Neural cell (in vitro differentiated cells): ENCODE results near the gene SNTA1. TPM values are rescaled to one million over a fixed set of nuclear protein-coding genes. Genes with fewer than 3 reads are reported as not detected.

Experiments used
- H2AFZ ChIP-seq: fragments of 200-600, 300-800 bp; sonication (generic), shearing (Covaris generic); 2 replicates; pipeline ENCODE4 v1.6.0; 2014; ENCODE audit warnings: low read depth, mild to moderate bottlenecking, antibody characterized with exemption, low read length, moderate library complexity
- H3F3A ChIP-seq: fragments of 200-600 bp; shearing (Covaris generic); 2 replicates; pipeline ENCODE4 v1.6.1; 2016; ENCODE audit warnings: mild to moderate bottlenecking, moderate library complexity, mixed read lengths, antibody characterized with exemption, low read length; ENCODE audit not compliant: insufficient read depth, poor library complexity, severe bottlenecking
- H3K27ac ChIP-seq: fragments of 200-600, 300-800 bp; sonication (generic), shearing (Covaris generic); 2 replicates; pipeline ENCODE4 v1.5.1; 2014; ENCODE audit warnings: mild to moderate bottlenecking, low read length, moderate library complexity
- H3K27me3 ChIP-seq: fragments of 300-800, 200-600 bp; sonication (generic), shearing (Covaris generic); 2 replicates; pipeline ENCODE4 v1.6.0; 2014; ENCODE audit warnings: mild to moderate bottlenecking, low read depth, low read length, moderate library complexity; ENCODE audit not compliant: insufficient read depth
- H3K36me3 ChIP-seq: fragments of 300-800, 200-600 bp; sonication (generic), shearing (Covaris generic); 2 replicates; pipeline ENCODE4 v1.5.1; 2014; ENCODE audit warnings: mild to moderate bottlenecking, antibody characterized with exemption, low read length, moderate library complexity; ENCODE audit not compliant: insufficient read depth
- H3K4me2 ChIP-seq: fragments of 300-800, 200-600 bp; sonication (generic), shearing (Covaris generic); 2 replicates; pipeline ENCODE4 v1.6.0; 2014; ENCODE audit warnings: mild to moderate bottlenecking, low read length
- H3K4me3 ChIP-seq: fragments of 300-800, 200-600 bp; sonication (generic), shearing (Covaris generic); 2 replicates; pipeline ENCODE4 v1.5.1; 2014; ENCODE audit warnings: mild to moderate bottlenecking, low read length, moderate library complexity
- H3K79me2 ChIP-seq: fragments of 200-600 bp; shearing (Covaris generic); replicated peaks from 2 replicates; pipeline ENCODE4 v1.6.0; 2014; ENCODE audit warnings: mild to moderate bottlenecking, low read length, moderate library complexity; ENCODE audit not compliant: insufficient read depth
- H3K9ac ChIP-seq: fragments of 300-800, 200-600 bp; sonication (generic), shearing (Covaris generic); 2 replicates; pipeline ENCODE4 v1.6.1; 2016; ENCODE audit warnings: mild to moderate bottlenecking, low read length, mixed read lengths
- H3K9me2 ChIP-seq: fragments of 200-600 bp; shearing (Covaris generic); 2 replicates; pipeline ENCODE4 v1.6.1; 2016; ENCODE audit warnings: mild to moderate bottlenecking, low read length, mixed read lengths; ENCODE audit not compliant: insufficient read depth
- H3K9me3 ChIP-seq: fragments of 200-600, 300-800 bp; sonication (generic), shearing (Covaris generic); 2 replicates; pipeline ENCODE4 v1.6.1; 2016; ENCODE audit warnings: mild to moderate bottlenecking, mixed run types, low read length, moderate library complexity, mixed read lengths
- H4K20me1 ChIP-seq: fragments of 200-600 bp; shearing (Covaris generic); 2 replicates; pipeline ENCODE4 v1.6.1; 2016; ENCODE audit warnings: mild to moderate bottlenecking, mixed run types; ENCODE audit not compliant: insufficient read depth
- EP300 ChIP-seq: fragments of 450-650 bp; conservative IDR thresholded peaks from 2 replicates; pipeline ENCODE4 v1.6.1; 2014; ENCODE audit warnings: antibody characterized with exemption, mild to moderate bottlenecking, moderate library complexity; ENCODE audit not compliant: poor library complexity, severe bottlenecking
- EZH2 ChIP-seq: fragments of 200-600, 300-800 bp; shearing (Covaris generic), sonication (generic); IDR thresholded peaks from 2 replicates; pipeline ENCODE4 v1.6.1; 2014; ENCODE audit warnings: antibody characterized with exemption, low read length, borderline replicate concordance, mild to moderate bottlenecking; ENCODE audit not compliant: insufficient read depth, poor library complexity, severe bottlenecking
- MXI1 ChIP-seq: fragments of 450-650 bp; conservative IDR thresholded peaks from 2 replicates; pipeline ENCODE4 v1.6.1; 2014; ENCODE audit warnings: antibody characterized with exemption, mild to moderate bottlenecking; ENCODE audit not compliant: poor library complexity, severe bottlenecking
- POLR2AphosphoS5 ChIP-seq: IDR thresholded peaks from 2 replicates; pipeline ENCODE4 v1.6.1; 2012
- RAD21 ChIP-seq: fragments of 450-650 bp; conservative IDR thresholded peaks from 2 replicates; pipeline ENCODE4 v1.6.1; 2014; ENCODE audit warnings: antibody characterized with exemption, mild to moderate bottlenecking, moderate library complexity
- REST ChIP-seq: IDR thresholded peaks from 2 replicates; pipeline ENCODE4 v1.6.1; 2012; ENCODE audit warnings: borderline replicate concordance
- SMC3 ChIP-seq: fragments of 450-650 bp; conservative IDR thresholded peaks from 2 replicates; pipeline ENCODE4 v1.6.1; 2014; ENCODE audit warnings: antibody characterized with exemption, mild to moderate bottlenecking, moderate library complexity; ENCODE audit not compliant: poor library complexity
- TAF1 ChIP-seq: IDR thresholded peaks from 2 replicates; pipeline ENCODE4 v1.6.1; 2012; ENCODE audit warnings: low read depth
- polyA plus RNA-seq: library from polyadenylated mRNA; depleted of rRNA; stranded (reverse); fragments of >200 nt; gene quantifications from 2 replicates; pipeline ENCODE4 v1.2.3, GENCODE V29; 2014
- TF ChIP-seq, protein P1 (sequence below): fragments of 450-650 bp; IDR thresholded peaks from 2 replicates; pipeline ENCODE4 v1.5.1; 2014; ENCODE audit warnings: antibody characterized with exemption, mild to moderate bottlenecking, moderate library complexity; ENCODE audit not compliant: poor library complexity, severe bottlenecking

SNTA1 gene
- polyA plus RNA-seq, 1 donor from 2014 or later, result 7.2 TPM

- Histone ChIP-seq H3K9me2 (no peaks in the 10 kb centered on the region), H3K9me3 (no peaks in the 10 kb centered on the region), H3K27ac (no peak overlapping the region), H3K36me3 (no peaks in the 10 kb centered on the region), H3K4me3 (no peak overlapping the region), H2AFZ (no peak overlapping the region), H3F3A (no peaks in the 10 kb centered on the region), H3K9ac (no peak overlapping the region), H3K79me2 (no peaks in the 10 kb centered on the region), H3K27me3 (no peaks in the 10 kb centered on the region), H3K4me2 (no peak overlapping the region), H4K20me1 (no peaks in the 10 kb centered on the region)
- TF ChIP-seq POLR2AphosphoS5, result no peak
- TF ChIP-seq TAF1, result no peak
- no peak for TF ChIP-seq EZH2
- TF ChIP-seq REST, result no peak
- no peak for TF ChIP-seq MXI1
- no peak for TF ChIP-seq RAD21
- no peak for TF ChIP-seq EP300
- TF ChIP-seq, protein P1, sequence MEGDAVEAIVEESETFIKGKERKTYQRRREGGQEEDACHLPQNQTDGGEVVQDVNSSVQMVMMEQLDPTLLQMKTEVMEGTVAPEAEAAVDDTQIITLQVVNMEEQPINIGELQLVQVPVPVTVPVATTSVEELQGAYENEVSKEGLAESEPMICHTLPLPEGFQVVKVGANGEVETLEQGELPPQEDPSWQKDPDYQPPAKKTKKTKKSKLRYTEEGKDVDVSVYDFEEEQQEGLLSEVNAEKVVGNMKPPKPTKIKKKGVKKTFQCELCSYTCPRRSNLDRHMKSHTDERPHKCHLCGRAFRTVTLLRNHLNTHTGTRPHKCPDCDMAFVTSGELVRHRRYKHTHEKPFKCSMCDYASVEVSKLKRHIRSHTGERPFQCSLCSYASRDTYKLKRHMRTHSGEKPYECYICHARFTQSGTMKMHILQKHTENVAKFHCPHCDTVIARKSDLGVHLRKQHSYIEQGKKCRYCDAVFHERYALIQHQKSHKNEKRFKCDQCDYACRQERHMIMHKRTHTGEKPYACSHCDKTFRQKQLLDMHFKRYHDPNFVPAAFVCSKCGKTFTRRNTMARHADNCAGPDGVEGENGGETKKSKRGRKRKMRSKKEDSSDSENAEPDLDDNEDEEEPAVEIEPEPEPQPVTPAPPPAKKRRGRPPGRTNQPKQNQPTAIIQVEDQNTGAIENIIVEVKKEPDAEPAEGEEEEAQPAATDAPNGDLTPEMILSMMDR, result no peak
- TF ChIP-seq SMC3, result no peak
Measured at GRCh38 chr20:33477386-33478234, 34.0 kb upstream of the SNTA1 start.

- Histone ChIP-seq H3K4me2 (no peak overlapping the region), H2AFZ (no peak overlapping the region), H3F3A (no peaks in the 10 kb centered on the region), H3K27ac (no peak overlapping the region), H3K4me3 (no peak overlapping the region), H3K79me2 (no peaks in the 10 kb centered on the region), H3K9ac (no peak overlapping the region), H3K36me3 (no peaks in the 10 kb centered on the region), H4K20me1 (no peaks in the 10 kb centered on the region), H3K9me3 (no peaks in the 10 kb centered on the region), H3K9me2 (no peaks in the 10 kb centered on the region), H3K27me3 (no peaks in the 10 kb centered on the region)
- TF ChIP-seq POLR2AphosphoS5 (no peak), REST (no peak), SMC3 (no peak), RAD21 (no peak), TAF1 (no peak), EZH2 (no peak), MXI1 (no peak), EP300 (no peak)
- TF ChIP-seq, protein P1, result no peak
Measured at GRCh38 chr20:33475381-33476152, 32.0 kb upstream of the SNTA1 start.
